ENCODE data around the gene RAB36. TPM values are rescaled to one million over a fixed set of nuclear protein-coding genes. Genes with fewer than 3 reads are reported as not detected.

The RAB36 gene
- total RNA-seq, 4 donors from 2014 or later, result 8.8 to 28.7 (median 14.7) TPM

GRCh38 chr22:23115825-23116494 lies 29.3 kb upstream of the RAB36 start:
- TF ChIP-seq, protein P1, sequence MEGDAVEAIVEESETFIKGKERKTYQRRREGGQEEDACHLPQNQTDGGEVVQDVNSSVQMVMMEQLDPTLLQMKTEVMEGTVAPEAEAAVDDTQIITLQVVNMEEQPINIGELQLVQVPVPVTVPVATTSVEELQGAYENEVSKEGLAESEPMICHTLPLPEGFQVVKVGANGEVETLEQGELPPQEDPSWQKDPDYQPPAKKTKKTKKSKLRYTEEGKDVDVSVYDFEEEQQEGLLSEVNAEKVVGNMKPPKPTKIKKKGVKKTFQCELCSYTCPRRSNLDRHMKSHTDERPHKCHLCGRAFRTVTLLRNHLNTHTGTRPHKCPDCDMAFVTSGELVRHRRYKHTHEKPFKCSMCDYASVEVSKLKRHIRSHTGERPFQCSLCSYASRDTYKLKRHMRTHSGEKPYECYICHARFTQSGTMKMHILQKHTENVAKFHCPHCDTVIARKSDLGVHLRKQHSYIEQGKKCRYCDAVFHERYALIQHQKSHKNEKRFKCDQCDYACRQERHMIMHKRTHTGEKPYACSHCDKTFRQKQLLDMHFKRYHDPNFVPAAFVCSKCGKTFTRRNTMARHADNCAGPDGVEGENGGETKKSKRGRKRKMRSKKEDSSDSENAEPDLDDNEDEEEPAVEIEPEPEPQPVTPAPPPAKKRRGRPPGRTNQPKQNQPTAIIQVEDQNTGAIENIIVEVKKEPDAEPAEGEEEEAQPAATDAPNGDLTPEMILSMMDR (IDR thresholded peaks at IDR 0.05), result no peak
- TF ChIP-seq POLR2A (IDR thresholded peaks at IDR 0.05), result no peak
- H3K27ac ChIP-seq, result no peak overlapping the region
- H3K9me3 ChIP-seq, result no peaks in the 10 kb centered on the region
- intact Hi-C loops (cut with DNase I; ENCODE audit: low total_unique reads), result no loop called here
- no peak for DNase-seq
- no peak overlapping the region for H3K4me3 ChIP-seq
- no peaks in the 10 kb centered on the region for H3K36me3 ChIP-seq
- no peaks in the 10 kb centered on the region for H3K27me3 ChIP-seq
- H3K4me1 ChIP-seq, result no peaks in the 10 kb centered on the region

DNA sequence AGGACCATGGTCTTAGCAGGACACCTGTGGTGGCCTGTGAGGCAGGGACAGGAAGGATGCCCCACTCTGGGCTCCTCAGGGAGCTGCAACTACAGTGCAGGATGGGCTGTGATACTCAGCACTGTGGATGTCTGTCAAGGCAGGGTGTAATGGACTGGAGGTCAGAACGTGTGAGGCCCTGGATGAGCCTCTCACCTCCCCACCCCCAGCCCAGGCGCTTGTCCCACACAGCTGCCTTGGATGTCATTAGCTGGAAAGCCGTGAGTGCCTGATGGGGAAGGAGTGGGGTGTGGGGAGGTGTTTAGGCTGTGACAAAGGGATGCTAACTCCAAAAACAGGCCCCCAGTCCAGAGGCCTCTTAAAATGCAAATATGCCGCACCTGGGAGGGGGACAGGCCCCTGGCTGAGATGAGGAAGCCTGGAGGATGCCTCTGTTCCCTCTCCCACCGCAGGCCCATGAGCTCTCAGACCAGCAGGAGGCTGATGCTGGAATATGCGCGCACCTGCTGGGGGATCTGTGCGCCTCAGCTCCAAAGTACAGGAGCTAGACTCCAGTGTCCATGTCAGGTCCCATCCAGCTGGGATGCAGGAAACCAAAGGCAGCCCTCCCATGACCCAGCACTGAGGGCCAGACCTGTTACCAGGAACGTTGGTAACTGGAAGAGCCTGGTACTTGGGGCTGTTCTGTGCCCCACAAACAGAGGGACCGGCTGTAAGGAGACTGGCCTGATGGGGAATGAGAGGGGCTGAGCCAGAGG lies 28.6 kb upstream of the RAB36 start:
- H3K27ac ChIP-seq, result no peak overlapping the region
- DNase-seq, result no peak
- no peaks in the 10 kb centered on the region for H3K36me3 ChIP-seq
- no peaks in the 10 kb centered on the region for H3K4me1 ChIP-seq
- H3K27me3 ChIP-seq, result no peaks in the 10 kb centered on the region
- intact Hi-C loops (cut with DNase I; ENCODE audit: low total_unique reads), result no loop called here
- H3K4me3 ChIP-seq, result no peak overlapping the region
- H3K9me3 ChIP-seq, result no peaks in the 10 kb centered on the region
- TF ChIP-seq, protein P1 (IDR thresholded peaks at IDR 0.05), result no peak
- no peak for TF ChIP-seq POLR2A (IDR thresholded peaks at IDR 0.05)

DNA sequence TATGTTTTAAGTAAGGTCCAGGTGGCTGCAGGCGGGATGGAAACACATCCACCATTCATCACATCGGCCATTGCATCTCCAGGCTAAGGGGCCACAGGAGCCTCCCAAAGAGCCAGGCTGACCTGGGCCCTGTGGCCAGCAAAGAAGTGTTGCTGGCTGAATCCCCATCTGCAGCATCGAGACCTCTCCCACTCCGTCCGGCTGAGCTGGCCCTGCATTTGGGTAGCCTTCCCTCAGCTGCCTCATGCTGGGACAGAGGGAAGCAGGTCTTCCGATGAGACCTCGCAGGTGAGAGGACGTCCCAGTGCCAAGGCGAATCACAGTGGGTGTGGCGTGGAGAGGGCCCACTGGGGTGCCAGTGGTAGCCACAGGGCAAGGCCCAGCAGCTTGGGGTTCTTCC lies 28.0 kb upstream of the RAB36 start:
- TF ChIP-seq, protein P1 (IDR thresholded peaks at IDR 0.05), result no peak
- TF ChIP-seq POLR2A (IDR thresholded peaks at IDR 0.05), result no peak
- Histone ChIP-seq H3K36me3 (no peaks in the 10 kb centered on the region), H3K27me3 (no peaks in the 10 kb centered on the region), H3K9me3 (no peaks in the 10 kb centered on the region), H3K4me1 (no peaks in the 10 kb centered on the region), H3K4me3 (no peak overlapping the region), H3K27ac (no peak overlapping the region)
- intact Hi-C loops (cut with DNase I; ENCODE audit: low total_unique reads), result no loop called here
- DNase-seq, result no peak

DNA sequence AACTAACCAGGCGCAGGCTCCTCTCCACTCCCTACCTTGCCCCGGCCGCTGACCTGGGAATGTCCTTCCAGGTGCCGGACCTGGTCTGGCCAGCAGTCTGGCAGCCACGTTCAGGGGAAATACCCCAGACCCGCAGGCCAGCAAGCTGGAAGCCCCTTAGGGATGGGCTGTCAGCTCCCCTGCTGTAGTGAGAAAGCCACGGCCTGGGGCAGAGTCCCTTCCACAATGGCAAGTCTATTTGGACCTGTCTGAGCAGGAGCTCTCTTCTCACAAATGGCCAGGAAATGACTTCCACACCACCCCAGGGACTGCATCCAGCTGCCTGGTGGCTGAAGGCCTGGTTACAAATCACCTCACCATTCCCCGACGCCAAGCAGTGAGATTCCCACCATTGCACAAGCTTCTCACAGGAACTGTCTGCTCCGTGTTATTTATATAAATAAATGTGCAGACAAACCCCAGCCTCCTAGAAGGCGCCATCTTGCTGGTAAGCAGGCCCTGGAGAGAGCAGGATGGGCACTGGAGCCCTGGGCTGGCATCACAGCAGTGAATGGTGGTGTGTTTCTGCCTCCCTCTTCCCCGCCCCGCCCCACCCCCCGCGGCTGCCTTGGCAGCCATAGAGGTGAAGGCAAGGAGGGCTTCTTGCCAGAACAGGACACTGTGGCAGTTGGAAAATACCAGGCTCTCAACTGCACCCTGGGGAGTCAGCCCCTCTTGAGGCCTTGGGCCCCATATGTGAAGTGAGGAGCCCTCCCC lies 27.2 kb upstream of the RAB36 start:
- TF ChIP-seq POLR2A (IDR thresholded peaks at IDR 0.05), result no peak
- TF ChIP-seq, protein P1 (IDR thresholded peaks at IDR 0.05), result no peak
- Histone ChIP-seq H3K27ac (no peak overlapping the region), H3K36me3 (no peaks in the 10 kb centered on the region), H3K27me3 (no peaks in the 10 kb centered on the region), H3K4me3 (no peak overlapping the region), H3K4me1 (no peaks in the 10 kb centered on the region), H3K9me3 (no peaks in the 10 kb centered on the region)
- DNase-seq, result no peak
- intact Hi-C loops (cut with DNase I; ENCODE audit: low total_unique reads), result no loop called here
